Stimulated activated CD4-positive, alpha-beta T cell treated with anti-CD3 and anti-CD28 coated beads, Interleukin-15, amount 100 ng/mL, for 48 hours (primary cell): ENCODE measurements around the gene EFHC1.
"Not testable (repeated sequence)": the region's sequence is repeated elsewhere in the genome, so short reads cannot be mapped to it uniquely, and the experiment has no call there.

ENCODE experiments used
- DNase-seq, 2 donors: peaks; one replicate each; pipeline ENCODE4 v3.0.0-alpha.2; 2020; ENCODE audit warnings: low read depth in 2 of 2

EFHC1 gene

DNA sequence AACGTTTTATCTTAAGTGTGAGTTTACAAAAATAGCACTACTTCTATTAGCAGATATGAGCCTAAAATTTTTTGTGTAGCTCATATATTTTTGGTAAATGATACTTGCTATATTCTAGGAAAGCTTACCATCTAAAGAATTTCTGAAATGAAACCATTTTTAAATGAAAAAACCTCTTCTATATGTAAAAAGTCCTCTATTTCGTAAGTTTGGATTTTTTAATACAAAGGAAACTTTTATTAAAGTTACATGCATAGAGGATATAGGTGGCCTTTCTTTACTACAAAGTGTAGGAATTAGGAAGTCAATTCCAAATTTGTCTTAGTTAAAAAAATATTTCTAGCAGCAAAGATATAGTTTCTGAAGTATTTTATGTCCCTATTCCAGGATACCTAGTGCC, 18.8 kb downstream of the EFHC1 start:
- DNase-seq: no peak

DNA sequence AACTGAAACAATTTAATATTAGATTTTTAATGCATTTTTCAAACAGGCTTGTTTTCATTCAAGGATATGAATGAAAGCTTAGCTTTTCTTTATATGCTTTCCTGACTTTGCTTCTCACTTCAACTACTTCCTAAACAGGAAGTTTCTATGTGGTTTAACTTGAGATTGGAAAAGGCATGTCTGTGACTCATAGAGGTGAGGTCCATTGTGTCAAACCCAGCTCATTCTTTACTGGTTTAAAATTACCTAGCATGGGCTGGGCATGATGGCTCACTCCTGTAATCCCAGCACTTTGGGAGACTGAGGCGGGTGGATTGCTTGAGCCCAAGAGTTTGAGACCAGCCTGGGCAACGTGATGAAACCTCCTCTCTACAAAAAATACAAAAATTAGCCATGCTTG, 34.4 kb downstream of the EFHC1 start:
- no peak for DNase-seq

DNA sequence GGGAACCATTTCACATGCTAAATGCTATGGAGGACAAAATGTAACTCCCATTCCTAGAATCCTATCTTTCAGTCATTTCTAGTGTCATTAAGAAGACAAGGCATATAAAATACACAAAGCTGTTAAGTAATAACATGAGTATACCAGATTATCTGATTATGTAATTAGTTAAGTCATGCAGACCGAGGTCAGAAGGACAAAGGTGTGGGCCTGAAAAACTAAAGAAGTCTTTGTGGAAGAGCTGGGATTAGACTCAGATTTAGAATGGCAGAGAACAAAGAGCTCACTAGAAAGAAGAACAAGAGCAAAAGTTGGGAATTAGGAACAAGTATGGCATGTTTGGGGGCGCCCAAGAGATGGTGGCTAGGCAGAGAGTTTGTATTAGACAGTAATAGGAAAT, 37.0 kb downstream of the EFHC1 start:
- DNase-seq: no peak

DNA sequence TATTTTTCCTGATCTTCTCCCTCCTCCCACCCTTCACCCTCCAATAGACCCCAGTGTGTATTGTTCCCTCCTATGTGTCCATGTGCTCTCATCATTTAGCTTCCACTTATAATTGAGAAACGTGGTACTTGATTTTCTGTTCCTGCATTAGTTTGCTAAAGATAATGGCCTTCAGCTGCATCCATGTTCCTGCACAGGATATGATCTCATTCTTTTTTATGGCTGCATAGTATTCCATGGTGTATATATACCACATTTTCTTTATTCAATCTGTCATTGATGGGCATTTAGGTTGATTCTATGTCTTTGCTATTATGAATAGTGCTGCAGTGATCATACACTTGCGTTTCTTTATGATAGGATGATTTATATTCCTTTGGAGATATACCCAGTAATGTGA, 41.1 kb downstream of the EFHC1 start:
- not testable (repeated sequence) for DNase-seq

DNA sequence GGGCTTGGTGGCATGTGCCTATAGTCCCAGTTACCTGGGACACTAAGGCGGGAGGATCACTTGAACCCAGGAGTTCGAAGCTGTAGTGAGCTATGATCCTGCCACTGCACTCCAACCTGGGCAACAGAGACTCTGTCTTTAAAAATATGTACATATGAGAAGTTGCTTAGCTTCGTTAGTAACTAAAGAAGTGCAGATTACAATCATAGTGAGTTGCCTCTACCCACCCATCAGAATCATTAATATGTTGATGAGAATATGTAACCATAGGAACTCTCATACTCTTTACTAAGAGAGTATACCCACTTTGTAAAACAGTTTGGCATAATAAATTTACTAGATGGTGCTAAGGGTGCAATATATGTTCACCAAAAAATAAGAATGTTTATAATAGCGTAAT, 54.0 kb downstream of the EFHC1 start:
- DNase-seq: no peak

DNA sequence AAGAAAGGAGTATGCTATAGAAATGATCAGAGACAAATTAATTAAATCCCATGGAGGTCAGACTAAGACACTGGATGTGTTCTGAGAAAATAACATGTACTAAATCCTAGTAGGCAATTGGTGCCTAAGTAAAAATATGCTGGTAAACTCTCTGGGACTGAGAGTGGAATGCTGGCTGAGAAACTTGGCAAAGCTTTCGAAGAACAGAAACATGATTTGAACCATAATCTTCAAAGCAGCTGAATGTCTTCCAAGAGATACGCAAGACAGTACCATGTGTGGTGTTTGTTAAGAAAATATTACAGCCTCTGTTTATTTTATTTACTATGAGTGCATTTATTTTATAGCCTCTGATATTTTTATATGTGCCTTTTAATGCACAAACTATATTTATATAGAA, 55.2 kb downstream of the EFHC1 start:
- no peak for DNase-seq

DNA sequence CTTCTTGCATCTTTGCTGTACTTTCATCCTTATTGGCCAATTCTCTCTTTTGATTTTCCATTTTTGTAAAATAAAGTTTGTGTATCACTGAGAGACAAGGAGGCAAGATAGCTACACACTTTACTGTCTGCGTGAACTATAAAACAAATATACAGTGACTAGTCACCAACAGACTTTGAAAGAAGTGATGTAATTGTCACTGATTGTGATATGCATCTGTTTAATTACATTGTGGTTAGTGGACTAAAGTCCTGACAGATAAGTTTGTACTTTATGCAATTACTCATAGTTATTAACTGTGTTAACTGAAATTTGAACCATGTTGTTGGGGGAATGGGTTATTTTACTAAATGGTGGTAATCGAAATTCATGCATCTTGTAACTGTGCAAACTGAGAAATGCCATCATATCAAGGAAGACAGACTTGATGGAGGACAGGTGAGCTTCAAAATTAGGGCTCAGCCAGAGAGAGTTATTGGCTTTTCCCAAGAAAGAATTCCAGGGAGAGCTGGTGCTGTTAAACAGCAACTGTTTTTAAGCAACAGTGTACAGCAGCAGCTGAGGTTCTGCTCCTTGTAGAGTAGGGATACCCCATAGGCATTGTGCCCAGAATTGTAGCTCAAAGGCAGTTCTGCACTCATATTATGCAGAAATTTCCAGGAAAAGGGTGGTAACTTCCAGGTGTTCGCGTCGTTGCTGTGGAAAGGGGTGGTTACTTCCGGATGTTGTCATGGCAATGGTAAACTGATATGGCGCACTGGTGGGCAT, 62.9 kb downstream of the EFHC1 start:
- no peak for DNase-seq

DNA sequence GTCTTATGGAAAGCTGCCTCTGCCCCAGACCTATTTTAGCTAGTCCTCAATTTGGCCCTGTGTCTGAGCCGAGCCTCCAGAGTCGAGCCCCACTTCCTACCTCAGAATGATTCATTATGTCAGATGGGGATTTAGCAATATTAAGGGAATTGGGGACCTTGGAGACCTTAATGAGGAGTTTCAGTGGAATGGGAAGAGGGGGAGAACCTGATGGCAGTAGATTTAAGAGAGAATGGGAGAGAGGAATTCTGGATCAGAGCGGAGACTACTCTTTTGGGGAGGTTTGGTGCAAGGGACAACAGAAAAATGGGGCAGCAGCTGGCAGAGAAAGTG, 63.5 kb downstream of the EFHC1 start:
- DNase-seq: no peak

DNA sequence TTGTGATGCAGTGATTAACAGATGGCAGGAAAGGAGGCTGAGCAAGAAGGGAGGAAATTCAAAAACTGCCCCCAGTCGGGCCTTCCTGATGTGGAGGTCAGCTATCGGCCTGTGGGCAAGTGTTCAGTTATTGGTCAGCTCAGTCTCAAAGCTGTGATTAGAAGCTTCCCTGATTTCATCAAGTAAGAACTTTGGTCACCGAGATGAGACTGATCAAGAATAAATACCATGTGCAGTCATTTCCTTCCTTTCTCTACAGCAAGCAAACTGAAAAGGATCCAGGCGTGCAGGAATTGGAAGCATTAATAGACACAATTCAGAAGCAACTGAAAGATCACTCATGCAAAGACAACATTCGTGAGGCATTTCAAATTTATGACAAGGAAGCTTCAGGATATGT, 69.7 kb downstream of the EFHC1 start:
- no peak for DNase-seq

DNA sequence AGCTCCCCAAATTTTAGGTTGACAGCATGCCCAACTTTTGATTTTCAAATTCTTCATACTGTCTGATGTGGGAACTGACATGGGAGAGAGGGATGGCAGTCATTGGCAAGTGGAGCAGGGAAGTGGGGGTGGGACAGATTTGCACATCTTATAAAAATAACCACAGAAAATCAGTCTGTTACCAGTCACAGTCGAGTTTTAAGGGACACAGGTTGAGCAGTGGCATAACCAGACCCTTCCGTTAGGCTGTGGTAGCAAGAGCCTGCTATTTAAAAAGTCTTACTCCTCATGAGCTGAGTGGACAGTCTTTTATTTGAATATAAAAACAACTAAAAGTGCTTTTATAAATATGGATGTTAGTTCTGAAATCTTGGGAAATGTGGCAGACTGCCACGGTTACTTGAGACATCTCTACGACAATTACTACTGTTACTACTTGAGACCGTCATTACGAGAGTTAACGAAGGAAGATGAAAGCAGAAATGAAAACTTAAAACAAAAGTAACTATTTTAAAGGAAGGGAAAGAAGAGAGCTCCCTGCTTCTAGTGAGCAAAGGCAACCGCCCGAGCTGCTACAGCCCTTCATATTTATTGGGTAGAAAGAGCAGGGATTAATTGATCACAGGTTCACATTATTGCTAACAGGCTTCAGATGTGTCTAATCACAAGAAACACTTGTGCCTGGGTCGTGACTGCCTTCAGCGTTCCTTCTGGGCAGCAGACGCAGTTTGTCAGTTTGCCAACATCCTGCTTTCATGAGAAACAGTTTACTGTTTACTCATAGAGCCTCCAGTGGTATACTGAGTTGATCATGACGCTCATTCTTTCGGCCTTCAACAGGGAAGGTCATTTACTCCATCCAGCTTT, 71.3 kb downstream of the EFHC1 start:
- DNase-seq: no peak

DNA sequence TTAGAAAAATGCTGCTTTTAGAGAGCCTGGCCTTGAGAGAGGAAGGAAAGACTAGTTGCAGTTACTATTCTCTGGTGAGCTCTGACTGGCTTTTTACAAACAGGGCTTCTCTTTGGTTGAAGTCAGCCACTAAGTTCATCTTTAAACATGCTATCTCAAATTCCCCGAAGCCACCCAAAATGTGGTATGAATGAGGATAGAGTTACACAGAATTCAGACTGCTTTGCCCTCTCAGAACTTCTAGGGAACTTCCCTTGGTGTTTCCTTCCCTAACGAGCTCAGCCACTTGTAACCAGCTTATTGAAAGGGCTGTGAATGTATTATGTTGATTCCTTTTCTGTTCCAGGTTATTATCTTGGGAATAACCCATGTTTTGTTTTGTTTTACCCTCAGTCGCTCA, 73.5 kb downstream of the EFHC1 start:
- no peak for DNase-seq

DNA sequence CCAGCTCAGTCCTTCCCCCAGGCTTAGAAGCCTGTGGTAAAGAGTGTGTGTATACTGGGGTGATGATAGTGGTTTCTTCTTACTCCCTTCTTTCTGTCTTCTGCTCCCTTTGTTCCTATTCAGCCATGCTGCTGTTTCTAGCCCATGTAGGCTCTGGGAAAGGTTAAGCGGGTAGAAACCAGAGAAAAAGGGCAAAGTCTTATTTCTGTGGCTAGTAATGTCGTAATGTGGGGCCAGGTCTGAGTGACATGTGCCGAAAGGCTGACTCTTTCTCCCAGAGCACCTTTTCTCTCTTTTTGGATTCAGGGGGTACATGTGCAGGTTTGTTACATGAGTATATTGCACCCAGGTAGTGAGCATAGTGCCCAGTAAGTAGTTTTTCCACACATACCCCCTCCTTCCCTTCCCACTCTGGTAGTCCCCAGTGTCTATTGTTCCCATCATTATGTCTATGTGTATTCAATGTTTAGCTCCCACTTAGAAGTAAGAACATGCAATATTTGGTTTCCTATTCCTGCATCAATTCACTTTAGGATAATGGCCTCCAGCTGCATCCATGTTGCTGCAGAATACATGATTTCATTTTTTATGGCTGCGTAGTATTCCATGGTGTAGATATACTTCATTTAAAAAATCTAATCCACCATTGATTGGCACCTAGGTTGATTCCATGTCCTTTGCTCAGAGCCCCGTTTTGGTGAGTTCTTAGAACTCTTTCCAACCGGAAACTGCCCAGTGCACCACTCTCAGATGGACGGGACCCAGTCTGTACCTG, 74.3 kb downstream of the EFHC1 start:
- DNase-seq: no peak

DNA sequence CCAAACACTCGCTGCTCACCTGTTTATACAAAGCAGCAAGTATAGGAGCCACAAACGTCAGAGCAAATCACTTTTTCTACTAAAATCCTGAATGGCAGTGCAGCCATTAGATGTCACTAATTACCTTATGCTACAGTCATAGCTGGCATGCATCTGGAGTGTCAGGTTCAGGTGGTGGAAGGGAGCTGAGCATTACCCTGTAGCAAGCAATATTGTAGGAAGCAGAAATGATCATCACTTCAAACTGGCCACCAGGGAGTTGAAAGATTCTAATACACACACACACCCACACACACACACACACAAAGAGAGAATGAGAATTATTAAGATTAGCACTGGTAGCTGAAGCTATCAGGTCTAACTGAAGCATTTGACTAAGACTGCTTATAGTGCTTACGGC, 75.8 kb downstream of the EFHC1 start:
- DNase-seq: no peak

DNA sequence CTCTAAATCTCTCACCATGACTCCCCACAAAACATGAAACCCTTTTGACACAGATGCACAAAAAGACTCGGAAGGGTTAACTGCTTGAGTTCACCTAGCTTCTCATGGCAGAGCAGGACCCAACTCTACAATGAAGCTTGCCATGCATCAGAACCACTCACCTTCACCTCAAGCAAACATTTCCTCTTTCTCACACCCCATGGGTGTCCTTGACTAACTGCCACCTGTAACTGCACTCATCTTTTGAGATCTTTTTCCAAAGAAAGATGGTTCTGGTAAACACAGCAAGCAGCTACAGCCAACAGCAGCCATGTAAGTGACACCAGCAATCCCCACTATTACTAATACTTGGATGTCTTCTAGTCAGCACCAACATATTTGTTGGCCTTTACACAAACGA, 76.5 kb downstream of the EFHC1 start:
- DNase-seq: no peak

DNA sequence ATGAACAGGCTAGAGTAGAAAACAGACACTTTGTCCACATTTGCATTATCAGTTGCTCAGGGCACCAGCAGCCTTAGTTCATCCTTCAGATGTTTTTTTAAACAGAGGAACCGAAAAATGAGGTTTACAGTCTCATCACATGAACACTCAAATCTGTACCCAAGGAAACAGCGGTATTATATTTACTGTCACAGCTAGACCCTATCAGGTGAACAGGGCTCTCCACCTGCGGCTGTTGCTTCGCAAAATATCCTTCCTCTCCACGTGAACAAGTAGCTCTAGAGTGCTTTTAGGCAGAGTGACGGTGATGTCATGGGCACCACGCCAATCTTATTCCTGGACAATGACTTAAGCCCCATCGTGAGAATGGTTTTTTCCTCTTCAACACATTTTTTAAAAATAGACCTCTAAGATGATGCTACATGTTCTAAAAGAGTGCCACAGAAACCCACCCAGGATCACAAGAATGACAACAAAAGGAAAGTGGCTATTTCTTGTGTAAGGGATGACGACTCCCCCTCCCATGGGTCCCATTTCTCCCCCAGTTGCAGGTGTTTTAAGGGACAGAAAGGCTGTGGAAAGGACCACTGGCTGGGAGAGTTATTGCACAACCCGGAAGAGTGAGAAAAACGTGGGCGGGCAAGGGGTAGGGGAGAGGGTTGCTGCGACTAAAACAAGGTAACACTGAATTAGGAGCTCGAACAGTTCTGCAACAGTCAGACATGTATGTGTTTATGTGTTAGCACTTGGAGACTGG, 77.7 kb downstream of the EFHC1 start:
- DNase-seq: no peak

DNA sequence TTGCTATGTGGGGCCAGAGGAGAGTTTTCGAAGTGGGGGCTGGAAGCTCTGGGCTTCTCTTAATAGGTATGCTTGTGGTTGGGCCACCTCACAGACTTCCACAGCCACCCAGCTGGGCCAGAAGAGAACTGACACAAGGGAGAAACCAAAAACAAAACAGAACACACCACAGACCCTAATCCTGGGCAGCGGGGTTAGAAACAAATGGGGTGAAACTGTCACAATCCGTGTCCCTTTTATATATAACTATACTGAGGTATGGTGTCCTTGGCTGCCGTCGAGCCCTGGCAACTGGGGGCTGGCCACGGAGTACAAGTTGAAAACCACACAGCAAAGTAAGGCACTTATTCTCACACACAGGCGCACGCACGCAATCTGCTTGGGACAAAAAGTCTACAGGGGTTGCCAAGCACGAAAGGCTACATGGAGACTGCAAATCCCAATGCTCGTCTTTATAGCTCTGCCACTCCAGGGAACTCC, 78.4 kb downstream of the EFHC1 start:
- DNase-seq: no peak

DNA sequence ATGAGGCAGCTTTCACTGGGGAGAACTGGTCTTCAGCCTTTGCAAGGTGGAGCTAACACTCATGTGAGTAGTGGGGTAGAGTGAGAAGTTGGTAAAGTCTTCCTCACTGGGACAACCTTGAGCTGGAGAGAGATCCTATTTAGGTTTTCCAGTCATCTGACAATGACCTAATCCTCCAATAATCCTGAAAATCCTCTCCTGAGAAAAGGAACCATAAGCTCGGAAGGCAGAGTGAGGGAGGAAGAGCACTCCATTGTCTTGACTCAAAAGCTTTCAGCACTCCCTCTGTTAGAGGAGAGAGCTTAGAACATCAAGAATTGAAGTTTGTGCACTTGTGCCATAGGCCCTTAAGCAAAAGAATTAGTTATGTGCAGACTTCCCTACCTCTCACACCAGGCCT, 78.9 kb downstream of the EFHC1 start:
- DNase-seq: no peak

DNA sequence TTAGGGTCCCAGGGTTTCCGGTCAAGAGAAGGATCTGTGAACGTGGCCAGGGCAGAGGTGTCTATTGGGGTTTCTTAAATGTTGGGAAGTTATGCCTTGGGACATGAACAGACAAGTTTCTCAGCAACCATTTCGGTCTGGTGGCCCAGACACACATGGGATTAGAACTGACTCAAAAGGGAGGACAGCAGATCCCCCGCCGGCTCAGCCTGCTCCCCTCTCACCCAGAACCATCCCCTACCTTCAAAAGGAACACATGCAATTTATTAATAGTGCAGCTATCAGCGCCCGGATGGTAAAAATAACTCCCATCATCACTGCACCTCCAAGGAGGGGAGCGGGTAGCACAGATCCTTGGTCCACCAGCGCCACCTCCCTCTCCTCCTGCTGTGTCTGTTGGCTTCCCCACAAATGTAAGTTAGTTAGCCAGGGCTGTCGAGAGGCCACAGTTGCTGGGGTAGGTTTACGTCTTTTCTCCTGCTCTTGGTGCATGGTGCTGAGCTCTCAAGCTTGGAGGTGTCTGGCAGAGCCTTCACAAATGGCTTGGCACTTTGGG, 79.6 kb downstream of the EFHC1 start:
- no peak for DNase-seq

DNA sequence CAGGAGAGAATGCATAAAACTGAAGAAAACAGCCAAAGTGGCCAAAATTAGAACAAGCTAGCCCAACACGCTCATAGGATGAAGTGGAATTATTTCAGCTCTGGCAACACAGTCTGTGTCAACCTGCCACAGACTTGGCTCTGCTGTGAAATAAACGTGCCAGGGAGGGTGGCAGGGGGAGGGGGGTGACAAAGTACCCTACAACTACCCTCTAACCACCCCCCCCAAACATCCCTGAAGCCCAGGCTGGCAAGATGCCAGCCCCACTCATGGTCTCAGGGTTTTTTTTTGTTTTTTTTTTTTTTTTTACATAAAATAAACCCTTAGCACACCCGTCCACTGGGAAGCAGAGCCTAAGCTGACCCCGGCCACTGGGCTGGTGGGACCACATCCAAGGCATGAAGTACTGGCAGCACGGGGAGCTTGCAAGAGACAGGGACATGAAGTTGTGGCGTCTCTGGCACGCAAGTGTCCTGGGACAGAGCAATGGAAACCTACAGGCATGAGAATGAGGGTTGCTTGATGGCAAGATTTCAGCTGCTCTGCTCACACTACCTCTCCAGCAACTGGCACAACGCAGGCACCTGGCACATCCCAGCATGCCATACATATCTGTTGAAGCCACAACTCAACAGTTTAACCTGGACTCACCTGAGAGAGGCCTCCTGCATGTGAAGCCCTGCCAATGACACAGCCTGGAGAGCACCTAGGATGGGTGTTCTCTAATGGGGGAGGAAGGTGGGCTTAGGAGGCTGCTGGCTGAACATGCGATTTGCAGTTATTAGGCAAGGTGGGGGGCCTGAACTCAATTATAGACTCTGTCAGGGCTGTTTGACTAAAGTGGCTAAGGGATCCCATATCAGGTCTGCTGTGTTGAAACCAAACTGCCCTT, 80.3 kb downstream of the EFHC1 start:
- DNase-seq: no peak

DNA sequence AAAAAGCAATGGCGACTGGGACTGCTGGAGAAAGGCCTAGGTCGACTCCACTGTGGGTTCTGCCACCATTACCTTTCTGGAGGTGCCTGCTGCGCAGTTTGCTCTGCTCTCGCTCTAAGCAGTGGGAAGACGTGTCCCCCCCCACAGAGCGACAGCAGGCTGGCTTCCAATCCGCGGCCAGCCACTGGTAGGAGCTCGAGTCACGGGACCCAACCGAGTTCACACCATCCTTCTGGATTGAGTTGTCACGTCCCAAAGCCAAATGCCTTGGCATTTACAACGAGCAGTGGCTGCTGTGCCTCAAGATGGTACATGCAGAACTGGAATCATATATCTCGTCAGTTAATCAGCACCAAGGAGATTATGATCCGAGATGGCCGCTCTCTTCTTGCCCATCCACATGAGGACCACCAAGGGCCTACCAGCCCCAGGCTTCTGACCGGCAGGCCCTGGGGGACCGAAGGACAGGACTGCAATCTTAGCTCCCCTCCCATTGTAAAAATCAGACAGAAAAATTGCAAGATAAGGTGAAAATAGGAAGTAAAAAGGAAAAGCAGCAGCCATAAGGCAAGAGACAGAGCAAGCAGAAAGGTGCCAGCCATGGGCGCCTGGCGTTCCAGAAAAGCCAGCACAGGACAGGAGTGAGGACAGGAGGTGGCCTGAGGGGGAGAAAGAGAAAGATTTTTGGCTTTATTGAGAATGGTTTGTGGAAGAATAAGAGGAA, 82.3 kb downstream of the EFHC1 start:
- DNase-seq: no peak
